Fibroblast of lung (primary cell): Measurements from ENCODE around the gene DOLPP1. TPM values are rescaled to one million over a fixed set of nuclear protein-coding genes. Genes with fewer than 3 reads are reported as not detected.

ENCODE experiments used
- DNase-seq, 2 donors: peaks; one replicate each; pipeline versions ENCODE4 v3.0.0 to v3.0.0-alpha.2; 2010; ENCODE audit warnings: low read depth in 2 of 2
- H2AFZ ChIP-seq: 2 replicates; pipeline ENCODE4 v1.5.1; 2012; ENCODE audit warnings: low read length, control low read depth, inconsistent platforms
- H3K27ac ChIP-seq: 2 replicates; pipeline ENCODE4 v1.5.1; 2011; ENCODE audit warnings: low read length, control low read depth; ENCODE audit not compliant: insufficient read depth
- H3K27me3 ChIP-seq: 2 replicates; pipeline ENCODE4 v1.5.1; 2011; ENCODE audit warnings: mild to moderate bottlenecking, low read length; ENCODE audit not compliant: control insufficient read depth, insufficient read depth
- H3K36me3 ChIP-seq: 2 replicates; pipeline ENCODE4 v1.5.1; 2011; ENCODE audit warnings: low read length; ENCODE audit not compliant: control insufficient read depth, insufficient read depth
- H3K4me1 ChIP-seq: 2 replicates; pipeline ENCODE4 v1.5.1; 2011; ENCODE audit warnings: low read length; ENCODE audit not compliant: control insufficient read depth, insufficient read depth; ENCODE audit errors: extremely low read depth
- H3K4me2 ChIP-seq: 2 replicates; pipeline ENCODE4 v1.5.1; 2011; ENCODE audit warnings: low read length, control low read depth; ENCODE audit not compliant: insufficient read depth; ENCODE audit errors: extremely low read depth
- H3K4me3 ChIP-seq, 4 experiments: fragments of 200-600 bp in 1 of 4; sonication (generic) in 1 of 4; replicated peaks in 1 of 4; 2 replicates each; pipeline ENCODE4 v1.5.1; 2011 to 2016; ENCODE audit warnings: low read length in 4 of 4, low read depth in 3 of 4, mild to moderate bottlenecking in 3 of 4, control low read depth in 2 of 4, inconsistent platforms in 1 of 4, mixed read lengths in 1 of 4; ENCODE audit not compliant: insufficient read depth in 1 of 4; ENCODE audit errors: control extremely low read depth in 1 of 4
- H3K79me2 ChIP-seq: 2 replicates; pipeline ENCODE4 v1.5.1; 2012; ENCODE audit warnings: mild to moderate bottlenecking, low read length, inconsistent platforms; ENCODE audit not compliant: control insufficient read depth, insufficient read depth
- H3K9ac ChIP-seq: 2 replicates; pipeline ENCODE4 v1.5.1; 2011; ENCODE audit warnings: mild to moderate bottlenecking, low read length, control low read depth; ENCODE audit not compliant: insufficient read depth
- H3K9me3 ChIP-seq: 2 replicates; pipeline ENCODE4 v1.5.1; 2012; ENCODE audit warnings: low read depth, low read length; ENCODE audit not compliant: control insufficient read depth, insufficient read depth
- H4K20me1 ChIP-seq: 2 replicates; pipeline ENCODE4 v1.5.1; 2011; ENCODE audit warnings: low read length; ENCODE audit not compliant: control insufficient read depth, insufficient read depth; ENCODE audit errors: extremely low read depth
- EZH2 ChIP-seq: IDR thresholded peaks from 2 replicates; pipeline ENCODE4 v1.5.1; 2012; ENCODE audit warnings: low read length, control low read depth, mild to moderate bottlenecking; ENCODE audit errors: missing control alignments
- polyA plus RNA-seq, 2 donors: library from polyadenylated mRNA; depleted of rRNA in 1 of 2; stranded (reverse) in 1 of 2; unstranded in 1 of 2; fragments of >200 nt; gene quantifications; 2 replicates each; pipeline ENCODE4 v1.2.1, GENCODE V29; 2011 to 2012; ENCODE audit warnings: missing spikeins in 1 of 2
- total RNA-seq: library from RNA; depleted of rRNA; stranded (reverse); fragments of >200 nt; gene quantifications from 2 replicates; pipeline ENCODE4 v1.2.1, GENCODE V29; 2014
- TF ChIP-seq, protein P1 (sequence below), 2 donors: IDR thresholded peaks in 1 of 2; conservative IDR thresholded peaks in 1 of 2; 1 replicate in 1 of 2; 2 replicates in 1 of 2; pipeline ENCODE4 v1.5.1; 2011 to 2012; ENCODE audit warnings: low read length in 2 of 2, control low read depth in 1 of 2, inconsistent platforms in 1 of 2, low read depth in 1 of 2, mild to moderate bottlenecking in 1 of 2

DOLPP1 gene
- total and polyA plus RNA-seq, 2 donors (not counting 1 experiment from before 2014, with no cell fraction given): 7.4 to 9.7 TPM

DNA sequence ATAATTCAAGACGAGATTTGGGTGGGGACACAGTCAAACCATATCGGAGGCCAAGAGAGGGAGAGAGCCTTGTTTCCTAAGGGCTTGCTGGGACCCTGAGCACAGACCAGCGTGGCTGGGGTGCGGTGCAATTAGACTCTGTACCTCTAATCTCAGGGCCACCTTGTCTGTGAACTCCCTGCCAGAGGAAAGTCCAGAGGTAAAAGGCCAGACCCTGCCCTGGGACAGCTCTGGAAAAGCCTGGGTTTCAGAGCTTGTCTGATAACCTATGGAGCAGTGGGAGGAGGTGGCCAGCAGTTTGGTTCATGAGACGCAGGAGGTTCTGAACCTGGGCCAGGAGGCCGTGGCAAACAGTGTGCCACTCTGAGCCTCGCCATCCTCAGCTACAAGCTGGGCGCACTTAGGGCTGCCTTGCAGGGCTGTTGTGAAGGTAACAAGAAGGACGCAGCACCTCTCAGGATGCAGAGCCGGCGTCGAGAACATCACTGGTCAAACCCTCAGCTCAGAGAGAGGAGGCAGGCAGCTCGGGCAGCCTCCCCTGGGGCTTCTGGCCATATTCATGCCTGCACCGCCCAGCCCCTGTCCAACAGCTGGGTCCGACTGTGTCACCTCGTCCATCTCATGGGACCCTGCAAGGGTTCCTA is 4.8 kb upstream of the DOLPP1 start:
- DNase-seq: no peak
- H4K20me1 ChIP-seq: no peaks in the 10 kb centered on the region
- H3K36me3 ChIP-seq: no peaks in the 10 kb centered on the region
- no peaks in the 10 kb centered on the region for H3K9me3 ChIP-seq
- H3K27ac ChIP-seq: no peak overlapping the region
- no peaks in the 10 kb centered on the region for H3K4me1 ChIP-seq
- H3K4me3 ChIP-seq: no peak overlapping the region
- H3K79me2 ChIP-seq: no peaks in the 10 kb centered on the region
- TF ChIP-seq EZH2: no peak
- TF ChIP-seq, protein P1, sequence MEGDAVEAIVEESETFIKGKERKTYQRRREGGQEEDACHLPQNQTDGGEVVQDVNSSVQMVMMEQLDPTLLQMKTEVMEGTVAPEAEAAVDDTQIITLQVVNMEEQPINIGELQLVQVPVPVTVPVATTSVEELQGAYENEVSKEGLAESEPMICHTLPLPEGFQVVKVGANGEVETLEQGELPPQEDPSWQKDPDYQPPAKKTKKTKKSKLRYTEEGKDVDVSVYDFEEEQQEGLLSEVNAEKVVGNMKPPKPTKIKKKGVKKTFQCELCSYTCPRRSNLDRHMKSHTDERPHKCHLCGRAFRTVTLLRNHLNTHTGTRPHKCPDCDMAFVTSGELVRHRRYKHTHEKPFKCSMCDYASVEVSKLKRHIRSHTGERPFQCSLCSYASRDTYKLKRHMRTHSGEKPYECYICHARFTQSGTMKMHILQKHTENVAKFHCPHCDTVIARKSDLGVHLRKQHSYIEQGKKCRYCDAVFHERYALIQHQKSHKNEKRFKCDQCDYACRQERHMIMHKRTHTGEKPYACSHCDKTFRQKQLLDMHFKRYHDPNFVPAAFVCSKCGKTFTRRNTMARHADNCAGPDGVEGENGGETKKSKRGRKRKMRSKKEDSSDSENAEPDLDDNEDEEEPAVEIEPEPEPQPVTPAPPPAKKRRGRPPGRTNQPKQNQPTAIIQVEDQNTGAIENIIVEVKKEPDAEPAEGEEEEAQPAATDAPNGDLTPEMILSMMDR (conservative IDR thresholded peaks at IDR 0.05 in 1 of 2, IDR thresholded peaks at IDR 0.05 in 1 of 2; ENCODE audit: low read depth in 1 of 2, low read length in 2 of 2): no peak
- no peak overlapping the region for H3K9ac ChIP-seq
- no peak overlapping the region for H3K4me2 ChIP-seq
- H2AFZ ChIP-seq: no peak overlapping the region
- no peaks in the 10 kb centered on the region for H3K27me3 ChIP-seq

DNA sequence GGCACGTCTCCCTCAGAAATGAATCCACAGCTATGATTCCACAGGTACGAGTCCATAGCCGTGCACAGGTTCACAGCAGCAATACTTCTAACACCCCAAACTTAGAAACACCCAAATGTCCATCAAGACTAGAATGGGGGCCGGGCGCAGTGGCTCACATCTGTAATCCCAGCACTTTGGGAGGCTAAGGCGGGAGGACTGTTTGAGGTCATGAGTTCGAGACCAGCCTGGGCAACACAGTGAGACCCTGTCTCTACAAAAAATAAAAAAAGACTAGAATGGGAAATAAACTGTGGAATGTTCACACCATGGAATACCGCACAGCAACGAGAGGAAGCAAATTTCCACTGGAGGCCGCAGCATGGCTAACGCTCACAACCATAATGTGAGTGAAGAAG is 4.3 kb upstream of the DOLPP1 start:
- Histone ChIP-seq H3K27ac (no peak overlapping the region), H3K36me3 (no peaks in the 10 kb centered on the region), H3K79me2 (peaks cover 2% of the 10 kb centered on the region), H2AFZ (no peak overlapping the region), H4K20me1 (no peaks in the 10 kb centered on the region), H3K9ac (no peak overlapping the region), H3K4me1 (no peaks in the 10 kb centered on the region), H3K4me3 (no peak overlapping the region), H3K9me3 (no peaks in the 10 kb centered on the region), H3K27me3 (no peaks in the 10 kb centered on the region), H3K4me2 (no peak overlapping the region)
- TF ChIP-seq, protein P1 (conservative IDR thresholded peaks at IDR 0.05 in 1 of 2, IDR thresholded peaks at IDR 0.05 in 1 of 2; ENCODE audit: low read depth in 1 of 2, low read length in 2 of 2): no peak
- no peak for TF ChIP-seq EZH2
- DNase-seq: no peak

DNA sequence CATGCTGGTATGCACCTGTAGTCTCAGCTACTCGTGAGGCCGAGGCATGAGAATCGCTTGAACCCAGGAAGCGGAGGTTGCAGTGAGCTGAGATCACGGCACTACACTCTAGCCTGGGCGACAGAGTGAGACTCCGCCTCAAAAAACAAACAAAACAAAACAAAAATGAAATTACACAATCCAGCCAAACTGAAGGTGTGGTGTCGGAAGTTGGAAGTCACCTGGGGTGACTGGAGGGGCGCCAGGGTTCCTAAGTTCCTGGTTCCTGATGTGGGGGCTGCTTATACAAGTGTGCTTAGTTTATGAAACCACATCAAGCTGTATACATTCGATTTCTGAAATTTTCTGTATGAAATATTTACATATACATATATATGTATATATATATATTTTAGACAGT is 3.7 kb upstream of the DOLPP1 start:
- Histone ChIP-seq H3K79me2 (peaks cover 8% of the 10 kb centered on the region), H3K27ac (no peak overlapping the region), H4K20me1 (no peaks in the 10 kb centered on the region), H3K4me1 (peaks cover 5% of the 10 kb centered on the region), H3K36me3 (no peaks in the 10 kb centered on the region), H2AFZ (no peak overlapping the region), H3K4me3 (no peak overlapping the region), H3K9me3 (no peaks in the 10 kb centered on the region), H3K9ac (no peak overlapping the region), H3K4me2 (no peak overlapping the region), H3K27me3 (no peaks in the 10 kb centered on the region)
- TF ChIP-seq EZH2: no peak
- TF ChIP-seq, protein P1 (conservative IDR thresholded peaks at IDR 0.05 in 1 of 2, IDR thresholded peaks at IDR 0.05 in 1 of 2; ENCODE audit: low read depth in 1 of 2, low read length in 2 of 2): no peak
- DNase-seq: no peak
